IPS-NIHi7 (cell line): ENCODE measurements around the gene FOXL2.

Experiments
- DNase-seq: peaks from one replicate; pipeline ENCODE4 v3.0.0; 2012; ENCODE audit warnings: mixed read lengths; ENCODE audit errors: extremely low spot score

FOXL2 gene

GRCh38 chr3:138945709-138946662 is 951 bp downstream of the FOXL2 start:
- peak; percentile 24 for DNase-seq

DNA sequence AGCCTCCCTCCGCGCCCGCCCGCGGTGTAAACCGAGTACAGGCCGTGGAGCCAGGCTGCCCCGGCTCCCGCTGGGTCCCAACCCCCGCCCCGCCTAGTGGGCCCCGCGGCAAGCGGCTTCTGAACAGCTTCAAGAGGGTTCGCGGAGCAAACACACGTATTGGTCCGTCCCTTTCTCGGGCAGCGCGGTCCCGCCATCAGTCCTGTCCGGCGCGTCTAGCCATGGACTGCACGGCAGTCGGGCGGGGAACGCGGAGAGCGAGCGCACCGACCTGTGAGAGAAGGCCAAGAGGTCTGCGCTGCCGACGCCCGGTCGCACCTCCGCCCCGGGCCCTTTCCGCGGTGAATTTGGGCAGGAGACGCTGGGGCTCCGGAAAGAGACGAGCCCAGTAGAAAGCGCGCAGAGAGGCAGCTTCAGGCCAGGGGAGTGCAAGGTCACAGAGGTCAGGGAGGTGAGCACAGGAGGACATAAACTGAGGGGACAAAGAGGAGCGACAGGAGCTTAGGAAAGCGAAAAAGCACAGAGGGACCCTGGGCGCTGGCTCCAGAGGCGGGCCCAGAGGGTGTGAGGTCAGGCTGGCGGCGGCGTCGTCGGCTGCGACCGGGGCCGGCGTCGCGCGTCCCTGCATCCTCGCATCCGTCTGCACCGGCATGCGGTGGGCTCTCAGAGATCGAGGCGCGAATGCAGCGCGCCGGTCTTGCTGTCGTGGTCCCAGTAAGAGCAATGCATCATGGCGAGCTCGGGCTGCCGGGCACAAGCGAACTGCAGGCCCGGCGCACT is 1.8 kb downstream of the FOXL2 start:
- peak; percentile 29 for DNase-seq

DNA sequence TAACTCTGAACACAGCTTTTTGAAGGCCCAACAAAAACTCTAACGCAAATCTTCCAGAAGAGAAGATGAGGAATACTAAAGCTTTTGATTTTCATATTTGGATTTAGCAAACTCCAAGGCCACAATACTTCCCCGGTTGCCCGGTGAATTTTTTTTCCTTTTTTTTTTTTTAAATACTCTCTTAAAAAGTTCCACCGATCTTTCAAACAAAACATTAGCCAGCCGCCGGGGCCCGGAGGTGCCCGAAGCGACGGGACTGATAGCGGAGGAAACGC is 2.3 kb downstream of the FOXL2 start:
- DNase-seq = no peak

GRCh38 chr3:138943724-138944653 is 2.9 kb downstream of the FOXL2 start:
- peak; percentile 31 for DNase-seq

- no peak for DNase-seq
Observed at GRCh38 chr3:138942861-138943623, 3.9 kb downstream of the FOXL2 start.

DNA sequence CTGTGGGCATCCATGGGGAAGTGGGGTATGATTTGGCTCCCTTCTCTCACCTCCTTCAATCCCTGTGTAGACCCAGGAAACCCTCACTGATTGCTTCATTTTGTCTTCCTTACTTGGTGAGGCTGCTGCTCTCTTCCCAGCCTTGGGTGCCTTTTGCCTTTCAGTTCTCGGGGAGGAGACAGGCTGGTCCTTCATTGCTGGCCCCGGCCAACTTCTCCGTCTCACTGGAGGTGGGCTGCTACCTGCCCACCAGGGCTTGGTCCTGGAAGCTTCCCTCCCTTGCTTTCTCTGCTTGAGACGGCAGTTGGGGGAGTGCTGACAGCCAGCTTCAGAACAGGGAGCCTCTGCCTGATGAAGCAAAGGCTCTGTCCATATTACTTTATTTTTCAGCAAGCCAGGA is 4.7 kb downstream of the FOXL2 start:
- no peak for DNase-seq

DNA sequence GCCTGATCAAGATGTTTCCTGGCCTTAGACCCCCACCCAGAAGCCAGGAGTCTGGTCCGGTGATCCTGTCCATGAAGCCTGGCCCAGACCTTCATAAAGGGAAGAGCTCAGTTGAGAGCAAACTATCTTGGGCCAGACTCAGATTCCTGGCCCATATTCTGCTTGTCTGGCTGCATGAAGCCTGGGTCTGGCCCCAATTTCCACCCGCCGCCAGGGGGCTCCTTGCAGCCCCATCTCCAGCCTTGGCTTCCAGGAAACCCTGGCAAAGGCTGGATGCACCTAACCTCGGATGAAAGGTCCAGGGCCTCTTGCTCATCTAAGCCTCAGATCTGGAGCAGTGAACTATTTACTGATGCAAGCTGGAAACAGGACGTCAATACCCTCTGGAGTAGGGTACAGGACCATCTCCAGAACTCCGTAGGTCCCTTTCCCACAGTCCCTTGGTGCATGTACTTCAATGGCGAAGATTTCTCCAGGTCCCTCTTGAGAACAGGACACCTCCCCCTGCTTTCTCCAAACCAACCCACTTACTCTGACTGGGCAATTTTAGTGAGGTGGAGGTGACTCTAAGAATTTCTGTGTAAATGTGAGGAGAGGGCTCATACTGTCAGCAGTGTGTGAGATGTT is 5.6 kb downstream of the FOXL2 start:
- peak; percentile 68 for DNase-seq

DNA sequence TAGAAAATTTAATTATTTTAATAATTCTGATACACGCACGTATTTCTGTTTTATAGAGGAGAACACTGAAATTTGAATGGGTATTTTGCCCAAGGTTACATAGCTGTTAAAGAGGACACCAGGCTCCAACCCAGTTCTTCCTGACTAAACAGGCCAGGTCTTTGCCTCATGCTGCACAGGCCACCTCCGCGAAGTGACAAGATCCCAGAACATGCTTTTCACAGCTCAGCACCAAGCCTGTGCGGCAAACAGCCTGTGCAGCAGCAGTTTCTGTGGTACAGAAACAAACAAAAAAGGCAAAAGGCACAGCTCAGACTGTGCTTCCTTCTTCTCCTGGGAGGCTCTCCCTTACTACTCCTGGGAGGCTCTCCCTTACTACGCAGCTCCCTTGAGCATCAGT is 6.5 kb downstream of the FOXL2 start:
- no peak for DNase-seq

DNA sequence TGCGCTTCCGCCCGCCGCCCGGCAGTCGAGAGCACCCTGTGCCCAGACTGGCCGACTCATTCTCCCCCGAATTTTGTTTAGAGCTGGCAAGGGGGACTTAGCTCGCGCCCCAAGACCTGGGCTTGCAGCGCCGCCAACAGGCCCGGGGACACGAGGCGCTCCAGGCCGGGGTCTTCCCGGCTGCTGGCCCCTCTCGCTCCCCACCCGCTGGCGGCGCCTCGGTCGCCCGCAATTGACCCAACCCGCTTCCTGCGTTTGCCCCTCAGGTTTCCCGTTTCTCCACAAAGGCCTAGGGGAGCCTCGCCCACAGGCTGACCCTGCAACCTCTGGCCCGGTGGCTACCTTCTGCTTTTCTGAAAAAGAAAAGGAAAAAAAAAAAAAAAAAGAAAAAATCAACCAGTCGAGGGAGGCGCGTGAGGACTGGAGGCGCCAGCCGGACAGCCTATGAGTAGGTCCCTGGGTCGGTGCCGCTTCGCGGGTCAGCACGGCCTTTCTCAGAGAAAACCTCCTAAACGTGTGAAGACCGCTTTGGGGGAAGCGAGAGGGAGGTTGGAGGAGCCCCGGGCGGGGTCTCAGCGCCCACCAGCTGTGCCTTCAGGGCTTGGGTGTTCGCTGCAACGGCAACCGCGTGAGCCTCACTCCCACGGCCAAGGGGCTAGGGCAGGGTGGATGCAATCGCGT is 7.2 kb downstream of the FOXL2 start:
- peak; percentile 51 for DNase-seq

DNA sequence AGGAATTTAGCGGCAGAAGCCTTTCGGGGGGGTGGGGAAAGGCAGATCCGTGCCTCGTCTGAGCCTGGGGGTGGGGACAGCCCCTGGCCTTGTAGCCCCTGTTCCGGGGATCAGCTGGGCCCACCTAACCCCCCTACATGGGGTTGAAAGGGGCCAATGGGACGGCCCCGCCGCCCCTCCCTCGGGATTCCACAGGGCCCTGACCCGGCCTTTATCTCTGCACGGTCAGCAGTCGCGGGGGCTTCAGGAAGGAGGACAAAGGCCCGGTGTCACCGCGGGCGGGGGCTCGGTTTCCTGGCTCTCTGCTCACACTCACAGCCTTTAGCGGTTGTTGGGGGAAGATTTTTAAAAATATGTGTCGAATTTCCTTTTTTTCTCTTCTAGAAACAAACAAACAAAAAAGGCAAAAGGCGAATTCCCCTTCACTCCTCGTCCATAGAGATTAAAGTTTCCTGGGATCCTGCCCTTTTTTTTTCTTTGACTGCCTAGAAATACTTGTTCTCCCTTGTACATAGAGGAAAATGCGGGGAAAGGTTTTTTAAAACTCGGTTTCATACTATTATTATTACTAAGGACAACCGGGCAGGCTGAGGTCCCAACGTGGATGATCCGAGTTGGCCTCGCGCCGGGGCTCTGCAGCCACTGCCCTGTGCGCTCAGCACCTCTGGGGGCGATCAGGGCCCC is 7.9 kb downstream of the FOXL2 start:
- DNase-seq = peak; percentile 18

GRCh38 chr3:138938056-138938876 is 8.7 kb downstream of the FOXL2 start:
- no peak for DNase-seq

GRCh38 chr3:138937690-138938055 is 9.3 kb downstream of the FOXL2 start:
- DNase-seq = peak; percentile 28

GRCh38 chr3:138936741-138937689 is 9.9 kb downstream of the FOXL2 start:
- DNase-seq = no peak

- DNase-seq = peak; percentile 86
Observed at GRCh38 chr3:138935863-138936740, 10.8 kb downstream of the FOXL2 start.

GRCh38 chr3:138935505-138935862 is 11.5 kb downstream of the FOXL2 start:
- no peak for DNase-seq

DNA sequence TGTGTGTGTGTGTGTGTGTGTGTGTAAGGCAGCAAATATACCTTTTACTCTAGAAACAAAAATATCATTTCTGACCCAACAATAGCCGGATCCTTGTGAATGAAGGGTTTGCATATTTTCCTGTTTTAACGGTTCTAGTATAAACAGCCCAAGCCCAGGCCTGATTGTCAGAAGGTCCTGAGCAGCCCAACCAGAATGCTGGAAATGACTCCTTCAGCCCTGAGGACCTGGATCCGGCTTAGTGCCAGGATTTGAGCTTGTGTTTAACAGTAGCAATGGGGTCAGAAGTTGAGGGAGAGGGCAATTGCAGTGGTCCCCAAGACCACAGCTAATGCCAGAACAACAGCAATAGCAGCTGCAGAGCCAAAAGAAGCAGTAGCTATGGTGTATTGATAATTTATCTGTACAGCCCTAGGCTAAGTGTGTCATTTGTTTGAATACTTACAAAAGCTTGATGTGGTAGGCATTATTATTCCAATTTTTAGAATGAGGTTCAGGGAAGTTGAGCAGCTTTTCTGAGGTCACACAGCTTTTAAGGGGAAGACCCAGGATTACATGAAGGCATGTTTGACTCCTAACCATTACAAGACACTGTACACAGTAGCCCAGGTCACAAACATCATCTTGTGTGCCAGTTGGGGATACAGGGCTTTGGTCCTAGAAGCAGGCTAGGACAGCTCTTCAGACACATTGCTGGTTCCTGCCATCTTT is 12.8 kb downstream of the FOXL2 start:
- no peak for DNase-seq
